NCI-H2171 treated with DMSO at 0.1 percent for 48 hours (cell line): ENCODE results near the gene APOBEC3F.
"Not testable (repeated sequence)": the region's sequence is repeated elsewhere in the genome, so short reads cannot be mapped to it uniquely, and the experiment has no call there.

Experiments
- DNase-seq: peaks from one replicate; lab custom pipeline; 2025; lab: John Stamatoyannopoulos, UW

The APOBEC3F gene

GRCh38 chr22:39073981-39074380 is 33.3 kb downstream of the APOBEC3F start:
- DNase-seq, result no peak

GRCh38 chr22:39076155-39077025 is 35.7 kb downstream of the APOBEC3F start:
- DNase-seq, result not testable (repeated sequence)

GRCh38 chr22:39077026-39077840 is 36.6 kb downstream of the APOBEC3F start, which contains the start of gene APOBEC3G:
APOBEC3G (plus strand) TSS chr22:39077275; CDS start chr22:39077362, 87 bp downstream.
- DNase-seq, result not testable (repeated sequence)

GRCh38 chr22:39077912-39078311 is 37.2 kb downstream of the APOBEC3F start:
- DNase-seq, result not testable (repeated sequence)

GRCh38 chr22:39078329-39078728 is 37.7 kb downstream of the APOBEC3F start:
- DNase-seq, result no peak

- not testable (repeated sequence) for DNase-seq
These were observed 38.5 kb downstream of the APOBEC3F start for GRCh38 chr22:39079054-39079637.

GRCh38 chr22:39080052-39080762 is 39.5 kb downstream of the APOBEC3F start:
- DNase-seq, result no peak

GRCh38 chr22:39081016-39081415 is 40.4 kb downstream of the APOBEC3F start:
- DNase-seq, result no peak

- DNase-seq, result no peak
These were observed 40.9 kb downstream of the APOBEC3F start for GRCh38 chr22:39081598-39081997.

GRCh38 chr22:39083212-39084165 is 42.8 kb downstream of the APOBEC3F start:
- no peak for DNase-seq

- no peak for DNase-seq
These were observed 44.0 kb downstream of the APOBEC3F start for GRCh38 chr22:39084666-39085065.

- peak; percentile 15 for DNase-seq
These were observed 46.4 kb downstream of the APOBEC3F start for GRCh38 chr22:39087098-39087497.

- peak; percentile 78 for DNase-seq
These were observed 47.4 kb downstream of the APOBEC3F start for GRCh38 chr22:39087881-39088684.

- no peak for DNase-seq
These were observed 48.0 kb downstream of the APOBEC3F start for GRCh38 chr22:39088685-39089032.

- DNase-seq, result no peak
These were observed 49.3 kb downstream of the APOBEC3F start for GRCh38 chr22:39089928-39090327.

- no peak for DNase-seq
These were observed 49.9 kb downstream of the APOBEC3F start for GRCh38 chr22:39090426-39091064.

- no peak for DNase-seq
These were observed 50.7 kb downstream of the APOBEC3F start for GRCh38 chr22:39091126-39092081.
